ENCODE measurements around the gene THADA.

THADA gene

GRCh38 chr2:43454791-43455190, 141.0 kb downstream of the THADA start:
- H3K4me3 ChIP-seq (IDR thresholded peaks at IDR 0.05; ENCODE audit: insufficient read depth, low read depth, low read length), result no peak overlapping the region
- no peak for TF ChIP-seq CTCF (conservative IDR thresholded peaks at IDR 0.05; ENCODE audit: low read depth, low read length)
- no peaks in the 10 kb centered on the region for H3K36me3 ChIP-seq (ENCODE audit: insufficient read depth)
- no peak overlapping the region for H3K27ac ChIP-seq
- H2AFZ ChIP-seq (ENCODE audit: low read depth), result no peak overlapping the region
- no peaks in the 10 kb centered on the region for H3K79me2 ChIP-seq (ENCODE audit: insufficient read depth, low read depth)
- H3K4me2 ChIP-seq, result no peak overlapping the region
- no peak overlapping the region for H3K9ac ChIP-seq
- peaks cover 36% of the 10 kb centered on the region for H3K4me1 ChIP-seq (ENCODE audit: low read depth, poor library complexity, severe bottlenecking)
- no peaks in the 10 kb centered on the region for H4K20me1 ChIP-seq (ENCODE audit: insufficient read depth)
- H3K27me3 ChIP-seq (ENCODE audit: insufficient read depth, low read depth), result no peaks in the 10 kb centered on the region

GRCh38 chr2:43453179-43454170, 142.4 kb downstream of the THADA start:
- no peak overlapping the region for H2AFZ ChIP-seq (ENCODE audit: low read depth)
- H3K4me2 ChIP-seq, result no peak overlapping the region
- peaks cover 27% of the 10 kb centered on the region for H3K4me1 ChIP-seq (ENCODE audit: low read depth, poor library complexity, severe bottlenecking)
- no peak overlapping the region for H3K4me3 ChIP-seq (IDR thresholded peaks at IDR 0.05; ENCODE audit: insufficient read depth, low read depth, low read length)
- H4K20me1 ChIP-seq (ENCODE audit: insufficient read depth), result no peaks in the 10 kb centered on the region
- no peak overlapping the region for H3K27ac ChIP-seq
- TF ChIP-seq CTCF (conservative IDR thresholded peaks at IDR 0.05; ENCODE audit: low read depth, low read length), result no peak
- H3K36me3 ChIP-seq (ENCODE audit: insufficient read depth), result no peaks in the 10 kb centered on the region
- H3K9ac ChIP-seq, result no peak overlapping the region
- H3K79me2 ChIP-seq (ENCODE audit: insufficient read depth, low read depth), result no peaks in the 10 kb centered on the region
- no peaks in the 10 kb centered on the region for H3K27me3 ChIP-seq (ENCODE audit: insufficient read depth, low read depth)

GRCh38 chr2:43452318-43452731, 143.5 kb downstream of the THADA start:
- H3K27ac ChIP-seq, result no peak overlapping the region
- H3K4me2 ChIP-seq, result no peak overlapping the region
- H3K4me3 ChIP-seq (IDR thresholded peaks at IDR 0.05; ENCODE audit: insufficient read depth, low read depth, low read length), result no peak overlapping the region
- no peak overlapping the region for H2AFZ ChIP-seq (ENCODE audit: low read depth)
- TF ChIP-seq CTCF (conservative IDR thresholded peaks at IDR 0.05; ENCODE audit: low read depth, low read length), result no peak
- no peaks in the 10 kb centered on the region for H4K20me1 ChIP-seq (ENCODE audit: insufficient read depth)
- no peaks in the 10 kb centered on the region for H3K79me2 ChIP-seq (ENCODE audit: insufficient read depth, low read depth)
- H3K36me3 ChIP-seq (ENCODE audit: insufficient read depth), result no peaks in the 10 kb centered on the region
- H3K4me1 ChIP-seq (ENCODE audit: low read depth, poor library complexity, severe bottlenecking), result peaks cover 33% of the 10 kb centered on the region
- no peaks in the 10 kb centered on the region for H3K27me3 ChIP-seq (ENCODE audit: insufficient read depth, low read depth)
- no peak overlapping the region for H3K9ac ChIP-seq

GRCh38 chr2:43450617-43451016, 145.2 kb downstream of the THADA start:
- Histone ChIP-seq H3K4me1 (ENCODE audit: low read depth, poor library complexity, severe bottlenecking) (peaks cover 21% of the 10 kb centered on the region), H3K9ac (no peak overlapping the region), H3K4me2 (no peak overlapping the region), H3K27me3 (ENCODE audit: insufficient read depth, low read depth) (no peaks in the 10 kb centered on the region), H4K20me1 (ENCODE audit: insufficient read depth) (no peaks in the 10 kb centered on the region), H3K79me2 (ENCODE audit: insufficient read depth, low read depth) (no peaks in the 10 kb centered on the region), H3K27ac (no peak overlapping the region), H2AFZ (ENCODE audit: low read depth) (no peak overlapping the region), H3K36me3 (ENCODE audit: insufficient read depth) (no peaks in the 10 kb centered on the region), H3K4me3 (IDR thresholded peaks at IDR 0.05; ENCODE audit: insufficient read depth, low read depth, low read length) (no peak overlapping the region)
- TF ChIP-seq CTCF (conservative IDR thresholded peaks at IDR 0.05; ENCODE audit: low read depth, low read length), result no peak

All from KMS-11 (cell line).